Glutamatergic neuron (in vitro differentiated cells): Measurements from ENCODE around the gene CCL17. TPM values are rescaled to one million over a fixed set of nuclear protein-coding genes. Genes with fewer than 3 reads are reported as not detected.

Experiments
- DNase-seq: peaks from one replicate; pipeline ENCODE4 v3.0.0; 2022
- H3K27ac Mint-ChIP-seq: one replicate; pipeline ENCODE4 v1.8.0; 2020; ENCODE audit warnings: mild to moderate bottlenecking, mixed read lengths, inconsistent platforms; ENCODE audit not compliant: unreplicated experiment
- H3K27me3 Mint-ChIP-seq: one replicate; pipeline ENCODE4 v1.8.0; 2020; ENCODE audit warnings: mild to moderate bottlenecking, moderate library complexity, mixed read lengths, inconsistent platforms; ENCODE audit not compliant: unreplicated experiment
- H3K36me3 Mint-ChIP-seq: one replicate; pipeline ENCODE4 v1.8.0; 2020; ENCODE audit warnings: mild to moderate bottlenecking, mixed read lengths, inconsistent platforms; ENCODE audit not compliant: unreplicated experiment
- H3K4me1 Mint-ChIP-seq: one replicate; pipeline ENCODE4 v1.8.0; 2020; ENCODE audit warnings: mild to moderate bottlenecking, low read depth, mixed read lengths, inconsistent platforms; ENCODE audit not compliant: unreplicated experiment
- H3K4me3 Mint-ChIP-seq: one replicate; pipeline ENCODE4 v1.8.0; 2020; ENCODE audit warnings: mild to moderate bottlenecking, mixed read lengths, inconsistent platforms; ENCODE audit not compliant: unreplicated experiment
- H3K9me3 Mint-ChIP-seq: one replicate; pipeline ENCODE4 v1.8.0; 2020; ENCODE audit warnings: mild to moderate bottlenecking, moderate library complexity, mixed read lengths, inconsistent platforms; ENCODE audit not compliant: unreplicated experiment
- CTCF ChIP-seq: fragments of 200-600 bp; sonication (generic); IDR thresholded peaks from one replicate; pipeline ENCODE4 v1.5.0; 2021; ENCODE audit not compliant: partially characterized antibody, unreplicated experiment
- total RNA-seq: library from RNA; stranded (reverse); fragmentation: NEBNext Ultra II Directional; extraction: Animal tissue kit (Norgen Biotek cat#: 25700); gene quantifications from one replicate; pipeline ENCODE4 v1.2.1, GENCODE V29; 2021; ENCODE audit not compliant: unreplicated experiment

Gene CCL17
- total RNA-seq, 1 donor from 2014 or later = not detected

DNA sequence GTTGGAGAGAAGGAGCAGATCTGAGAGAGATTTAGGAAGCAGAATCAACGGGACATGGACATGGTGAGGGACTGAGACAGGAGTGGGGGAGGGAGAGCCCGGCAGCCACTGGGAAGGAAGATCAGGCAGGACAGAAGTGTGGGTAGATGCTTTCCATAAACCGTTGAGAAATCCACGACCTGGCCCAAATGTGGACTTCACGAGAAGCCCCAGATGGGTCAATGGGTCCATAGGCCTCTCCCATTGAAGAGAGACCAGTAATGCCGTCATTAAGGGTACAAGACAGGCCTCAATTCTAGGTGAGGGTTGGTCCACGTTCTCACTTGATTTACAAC is 46.5 kb upstream of the CCL17 start:
- Mint-ChIP-seq H3K27ac (no peak overlapping the region), H3K4me3 (no peak overlapping the region), H3K9me3 (no peaks in the 10 kb centered on the region), H3K27me3 (no peaks in the 10 kb centered on the region), H3K4me1 (no peaks in the 10 kb centered on the region), H3K36me3 (no peaks in the 10 kb centered on the region)
- TF ChIP-seq CTCF = no peak
- no peak for DNase-seq

GRCh38 chr16:57358527-57359095 is 46.0 kb upstream of the CCL17 start, which contains the start of gene CCL22:
Gene CCL22 (plus strand): TSS chr16:57358783. CDS start chr16:57358817, 34 bp downstream.
- DNase-seq = no peak
- H3K27me3 Mint-ChIP-seq = no peaks in the 10 kb centered on the region
- no peaks in the 10 kb centered on the region for H3K36me3 Mint-ChIP-seq
- no peak within 1 kb of the TSS for H3K4me3 Mint-ChIP-seq
- H3K4me1 Mint-ChIP-seq = no peaks in the 10 kb centered on the region
- no peak for TF ChIP-seq CTCF
- H3K9me3 Mint-ChIP-seq = no peaks in the 10 kb centered on the region
- H3K27ac Mint-ChIP-seq = no peak within 1 kb of the TSS

GRCh38 chr16:57360321-57360935 is 44.1 kb upstream of the CCL17 start:
- Mint-ChIP-seq H3K27me3 (no peaks in the 10 kb centered on the region), H3K9me3 (peaks cover 1% of the 10 kb centered on the region), H3K4me3 (no peak overlapping the region), H3K4me1 (no peaks in the 10 kb centered on the region), H3K27ac (no peak overlapping the region), H3K36me3 (no peaks in the 10 kb centered on the region)
- no peak for DNase-seq
- no peak for TF ChIP-seq CTCF

DNA sequence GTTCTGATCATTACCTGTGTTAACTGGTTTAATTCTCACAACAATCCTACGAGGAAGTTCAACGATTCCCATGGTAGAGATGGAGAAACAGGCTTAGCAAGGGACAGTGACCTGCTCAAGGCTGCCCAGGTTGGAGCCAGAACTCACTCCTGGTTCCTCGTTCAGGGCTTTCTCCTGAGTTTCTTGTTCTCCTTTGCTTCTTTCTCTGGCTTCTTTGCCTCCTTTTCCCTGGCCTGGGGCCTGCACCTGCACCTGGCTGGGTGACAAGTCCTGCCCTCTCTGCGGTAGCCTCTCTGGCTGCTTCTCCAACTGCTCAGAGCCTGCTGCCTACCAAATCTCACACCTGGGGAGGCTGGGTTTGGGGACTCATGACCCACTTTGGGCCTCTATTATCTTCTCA is 43.2 kb upstream of the CCL17 start:
- Mint-ChIP-seq H3K4me1 (no peaks in the 10 kb centered on the region), H3K27ac (no peak overlapping the region), H3K4me3 (no peak overlapping the region), H3K36me3 (no peaks in the 10 kb centered on the region), H3K9me3 (peaks cover 1% of the 10 kb centered on the region), H3K27me3 (no peaks in the 10 kb centered on the region)
- TF ChIP-seq CTCF = no peak
- no peak for DNase-seq

DNA sequence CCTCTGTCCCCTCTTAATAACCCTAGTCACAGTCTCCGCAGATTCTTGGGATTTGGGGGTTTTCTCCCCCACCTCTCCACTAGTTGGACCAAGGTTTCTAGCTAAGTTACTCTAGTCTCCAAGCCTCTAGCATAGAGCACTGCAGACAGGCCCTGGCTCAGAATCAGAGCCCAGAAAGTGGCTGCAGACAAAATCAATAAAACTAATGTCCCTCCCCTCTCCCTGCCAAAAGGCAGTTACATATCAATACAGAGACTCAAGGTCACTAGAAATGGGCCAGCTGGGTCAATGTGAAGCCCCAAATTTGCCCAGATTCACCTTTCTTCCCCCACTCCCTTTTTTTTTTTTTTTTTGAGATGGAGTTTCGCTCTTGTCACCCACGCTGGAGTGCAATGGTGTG is 40.4 kb upstream of the CCL17 start:
- peaks cover 1% of the 10 kb centered on the region for H3K9me3 Mint-ChIP-seq
- H3K4me1 Mint-ChIP-seq = no peaks in the 10 kb centered on the region
- H3K36me3 Mint-ChIP-seq = no peaks in the 10 kb centered on the region
- TF ChIP-seq CTCF = no peak
- H3K4me3 Mint-ChIP-seq = no peak overlapping the region
- H3K27ac Mint-ChIP-seq = no peak overlapping the region
- DNase-seq = no peak
- H3K27me3 Mint-ChIP-seq = no peaks in the 10 kb centered on the region
